NCI-H510A treated with DMSO at 0.1 percent for 48 hours (cell line): ENCODE results near the gene DIP2C.
A peak's percentile ranks its signal among the peaks of the same experiment; 100 is the strongest.

ENCODE experiments used
- DNase-seq: peaks from one replicate; lab custom pipeline; 2025; lab: John Stamatoyannopoulos, UW

Gene DIP2C

DNA sequence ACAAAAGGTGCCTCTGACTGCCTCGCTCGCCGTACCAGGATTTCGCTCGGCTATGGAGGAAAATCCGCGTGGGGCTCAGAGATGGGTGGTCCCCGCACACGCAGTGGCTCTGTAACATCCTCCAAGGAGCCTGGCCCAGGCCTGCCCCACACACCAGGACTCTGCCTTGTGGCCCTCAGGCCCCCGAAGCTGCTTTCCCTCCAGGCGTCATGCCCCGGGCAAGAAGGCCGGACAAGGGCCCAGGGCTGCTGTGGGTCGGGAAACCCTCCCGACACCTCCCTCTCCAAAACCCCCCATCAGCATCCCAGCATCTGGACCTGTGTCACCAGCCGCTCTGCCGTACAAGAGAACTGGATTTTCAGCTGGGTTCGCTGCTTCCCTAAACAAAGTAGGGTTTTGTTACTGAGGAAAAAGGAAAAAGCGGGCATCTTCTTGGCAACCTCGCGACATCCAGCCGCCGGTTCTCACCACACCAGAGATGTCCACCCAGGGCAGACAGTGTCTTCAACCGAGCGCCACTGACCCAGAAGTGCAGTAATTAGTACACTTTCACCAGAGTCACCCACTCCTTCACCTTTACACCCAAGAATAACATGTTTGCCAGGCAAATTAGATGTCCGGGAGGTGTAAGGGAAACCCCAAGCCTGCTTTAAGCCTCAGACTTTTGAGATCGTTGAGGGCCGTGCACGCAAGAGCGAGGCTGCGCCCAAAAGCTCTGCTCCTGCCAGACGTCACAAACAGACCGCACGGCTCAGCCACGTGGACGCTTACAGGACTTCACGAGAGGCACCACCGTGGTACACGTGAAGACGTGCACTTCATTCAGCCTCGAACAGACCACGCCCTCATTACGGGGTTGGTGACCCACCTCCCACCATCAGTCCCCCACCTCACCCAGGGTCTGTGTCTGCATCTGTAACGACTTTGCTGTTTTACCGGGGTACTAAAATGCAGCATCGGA is 62.2 kb downstream of the DIP2C start:
- DNase-seq = no peak

DNA sequence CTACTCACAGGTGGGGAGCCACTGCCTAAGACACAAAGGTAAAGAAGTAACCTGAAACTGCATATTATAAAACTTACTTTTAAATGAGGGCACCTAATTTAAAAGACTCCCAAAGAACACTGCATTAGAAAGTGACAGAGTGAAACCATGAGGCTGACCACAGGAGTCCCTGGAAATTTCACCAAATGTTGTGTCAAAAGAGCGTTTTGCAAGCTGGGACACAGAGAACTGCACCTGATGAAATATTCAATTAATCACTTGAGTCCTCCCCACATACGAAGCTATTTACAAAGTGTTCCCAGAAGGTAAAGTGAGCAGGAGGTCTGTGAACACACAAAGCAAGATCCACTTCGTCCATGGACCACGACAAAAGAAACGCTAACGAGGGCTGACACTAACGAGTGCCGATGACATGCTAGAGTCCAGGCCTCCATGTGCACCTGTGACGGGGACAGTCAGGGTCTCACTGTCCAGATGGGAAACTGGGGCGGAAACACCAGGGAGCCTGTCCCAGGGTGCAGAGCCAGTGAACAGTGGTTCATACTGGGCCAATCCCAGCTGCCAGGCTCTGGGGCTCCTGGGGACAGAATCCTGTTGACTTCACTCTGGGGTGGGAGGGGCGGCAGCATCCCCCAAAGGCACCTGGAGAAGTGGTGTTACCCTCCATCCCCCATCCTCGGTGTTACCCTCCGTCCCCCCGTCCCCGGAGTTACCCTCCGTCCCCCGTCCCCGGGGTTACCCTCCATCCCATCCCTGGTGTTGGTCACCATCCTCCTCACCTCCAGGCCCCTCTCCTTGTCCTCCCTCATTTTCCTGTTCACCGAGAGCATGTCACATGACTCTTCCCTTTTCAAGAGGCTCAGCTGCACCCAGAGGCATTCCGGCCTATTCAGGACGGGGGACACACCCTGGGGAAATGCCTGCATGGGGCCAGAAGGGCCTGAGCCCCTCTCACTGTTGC is 63.4 kb downstream of the DIP2C start:
- no peak for DNase-seq

DNA sequence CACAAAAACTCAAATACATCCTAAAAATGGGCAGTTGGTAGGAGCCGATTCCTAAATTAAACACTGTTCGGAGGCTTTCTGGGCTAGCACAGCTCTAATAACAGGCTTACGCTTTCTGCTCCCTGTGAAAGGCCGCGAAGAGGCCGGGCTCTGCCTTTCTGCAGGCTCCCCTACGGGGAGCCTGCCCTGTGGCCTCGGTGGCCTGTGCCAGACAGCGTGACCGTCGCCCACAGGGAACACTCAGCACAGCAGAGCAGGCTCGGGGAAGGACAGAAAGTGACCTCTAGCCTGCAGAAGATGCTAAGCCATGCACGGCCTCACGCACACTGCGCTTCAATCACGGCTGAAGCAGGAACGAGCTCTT is 64.2 kb downstream of the DIP2C start:
- no peak for DNase-seq

DNA sequence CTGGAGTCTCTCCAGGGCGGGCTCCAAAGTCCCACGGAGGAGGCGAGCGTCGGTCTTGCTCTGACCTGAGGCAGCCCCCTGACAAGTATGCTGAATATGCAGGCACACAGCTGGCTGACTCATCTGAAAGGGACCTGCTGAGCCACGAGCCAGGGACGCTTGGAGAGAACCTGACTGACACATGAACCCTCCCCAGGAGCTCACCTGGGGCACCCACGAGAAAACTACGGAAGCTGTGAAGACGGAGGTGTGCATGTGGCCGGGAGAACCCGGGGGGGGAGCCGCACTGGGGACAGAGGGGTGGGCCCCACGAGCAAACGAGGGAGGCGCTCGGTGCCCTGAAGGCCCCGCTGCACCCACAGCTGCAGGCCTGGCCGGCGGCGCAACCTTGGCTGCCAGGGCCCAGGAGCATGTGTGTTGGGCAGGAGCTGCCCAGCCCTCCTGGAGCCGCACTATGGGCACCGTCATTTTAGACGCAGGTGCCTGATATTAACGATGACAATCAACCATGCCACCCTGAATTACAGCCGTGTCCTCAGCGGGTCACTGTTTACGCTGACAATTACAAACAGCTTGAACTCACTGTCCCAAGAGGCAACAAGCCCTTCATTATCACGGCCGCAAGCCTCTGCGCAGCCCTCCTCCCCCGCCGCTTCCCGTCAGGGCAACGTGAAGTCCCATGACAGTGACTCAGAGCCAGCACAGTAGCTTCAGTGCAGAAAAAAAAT is 64.7 kb downstream of the DIP2C start:
- DNase-seq = peak; percentile 51

DNA sequence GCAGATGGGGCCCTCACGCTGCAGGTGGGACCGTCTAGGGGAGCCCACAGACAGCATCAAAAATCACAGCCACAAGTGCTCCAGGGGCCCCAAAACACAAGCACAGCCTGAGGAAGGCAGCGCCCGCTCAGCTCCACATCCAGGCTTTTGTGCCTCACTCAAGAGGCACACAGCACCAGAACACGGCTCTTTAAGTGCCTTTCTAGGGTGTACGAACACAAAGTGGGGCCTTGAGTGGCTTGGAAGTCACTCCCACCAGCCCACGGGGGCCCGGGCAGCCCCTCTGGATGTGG is 65.2 kb downstream of the DIP2C start:
- DNase-seq = no peak

DNA sequence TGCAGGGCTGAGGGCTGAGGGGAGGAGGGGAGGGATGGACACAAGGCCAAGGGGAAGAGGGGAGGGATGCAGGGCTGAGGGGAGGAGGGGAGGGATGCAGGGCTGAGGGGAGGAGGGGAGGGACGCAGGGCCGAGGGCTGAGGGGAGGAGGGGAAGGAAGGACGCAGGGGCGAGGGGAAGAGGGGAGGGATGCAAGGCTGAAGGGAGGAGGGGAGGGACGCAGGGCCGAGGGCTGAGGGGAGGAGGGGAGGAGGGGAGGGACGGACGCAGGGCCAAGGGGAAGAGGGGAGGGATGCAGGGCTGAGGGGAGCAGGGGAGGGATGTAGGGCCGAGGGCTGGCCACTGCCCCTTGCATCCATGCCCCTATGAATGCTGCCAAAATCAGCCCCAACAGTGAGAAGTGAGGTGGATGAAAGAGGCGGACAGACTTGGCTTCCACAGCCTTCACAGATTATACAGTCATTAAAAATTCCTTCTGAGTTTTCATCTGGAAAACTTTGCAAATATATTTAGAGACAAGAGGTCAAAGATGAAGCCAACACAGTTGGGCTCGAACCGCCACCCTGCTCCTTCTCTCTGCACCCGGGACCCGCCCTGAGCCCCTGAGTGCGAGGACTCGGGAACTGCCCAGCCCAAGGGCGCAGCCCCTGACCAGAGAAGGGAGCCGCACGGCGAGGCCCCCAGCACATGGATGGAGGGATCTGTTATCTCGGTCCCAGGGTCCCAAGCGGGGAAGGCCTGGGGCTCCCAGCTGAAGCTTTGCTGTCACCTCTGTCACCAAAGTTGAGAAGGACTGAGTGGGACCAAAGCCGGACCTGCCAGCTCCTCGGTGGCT is 65.8 kb downstream of the DIP2C start:
- no peak for DNase-seq

DNA sequence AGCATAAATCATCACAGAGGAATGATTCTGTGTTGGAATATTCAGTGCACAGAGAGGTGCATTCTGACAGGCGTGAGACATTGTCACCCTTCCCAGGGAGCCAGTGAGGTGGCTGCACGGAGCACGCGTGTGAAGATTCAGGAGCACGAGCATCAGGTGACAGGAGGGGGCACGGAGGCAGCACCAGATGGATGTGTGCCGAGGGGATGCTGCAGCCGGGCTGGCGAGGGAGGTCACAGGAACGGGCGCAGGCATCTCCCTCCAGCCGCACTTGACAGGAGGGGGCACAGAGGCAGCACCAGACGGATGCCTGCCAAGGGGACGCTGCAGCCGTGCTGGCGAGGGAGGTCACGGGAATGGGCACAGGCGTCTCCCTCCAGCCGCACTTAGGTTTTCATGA is 66.5 kb downstream of the DIP2C start:
- no peak for DNase-seq

DNA sequence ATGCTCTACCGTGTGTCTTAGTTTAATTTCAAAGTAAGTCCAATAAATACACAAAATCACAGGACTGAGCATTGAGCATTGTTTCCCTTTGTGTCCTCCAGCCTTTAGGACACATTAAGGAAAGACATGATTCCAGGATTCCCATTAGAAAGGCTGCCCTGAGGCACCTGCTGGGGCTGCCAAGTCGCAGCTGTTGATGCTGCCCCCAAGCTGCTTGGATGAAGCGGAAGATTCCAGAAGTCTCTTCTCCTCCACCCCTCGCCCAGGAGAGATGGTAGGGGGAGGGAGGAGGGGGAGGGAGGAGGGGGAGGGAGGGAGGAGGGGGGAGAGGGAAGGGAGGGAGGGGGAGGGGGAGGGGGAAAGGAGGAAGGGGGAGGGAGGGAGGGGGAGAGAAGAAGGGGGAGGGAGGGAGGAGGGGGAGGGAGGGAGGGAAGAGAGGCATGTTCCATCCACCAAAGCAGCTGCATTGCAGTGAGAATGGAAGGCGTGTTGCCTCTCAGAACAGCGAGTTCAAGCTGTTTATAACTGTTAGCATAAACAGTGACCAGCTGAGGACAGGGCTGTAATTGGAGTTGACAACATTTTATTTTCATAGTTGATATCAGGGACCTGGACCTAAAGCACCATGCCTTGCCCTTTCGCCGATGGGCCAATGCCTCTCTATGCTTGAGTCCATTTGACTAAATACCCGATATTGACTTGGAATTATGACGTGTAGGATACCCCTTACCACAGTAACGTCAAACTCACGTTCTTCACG is 67.3 kb downstream of the DIP2C start:
- DNase-seq = peak; percentile 28

DNA sequence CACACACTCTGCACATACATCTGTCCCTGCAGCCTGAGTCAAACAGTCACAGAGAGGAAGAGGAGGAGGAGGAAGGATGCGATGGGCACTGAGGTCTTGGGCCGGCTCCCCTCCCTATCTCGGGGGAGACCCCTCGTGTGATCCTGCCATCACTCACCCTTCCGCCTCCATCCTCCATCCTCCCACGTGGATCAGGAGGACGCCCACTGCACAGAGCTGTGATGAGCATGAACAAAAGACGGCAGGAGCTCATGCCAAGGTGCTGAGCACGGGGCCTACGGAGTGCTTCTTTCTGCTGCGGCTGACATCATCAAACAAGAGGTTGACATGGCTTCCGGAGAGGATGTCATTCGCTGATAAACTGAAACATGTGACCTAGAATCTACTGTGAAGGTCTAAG is 68.0 kb downstream of the DIP2C start:
- peak; percentile 28 for DNase-seq

DNA sequence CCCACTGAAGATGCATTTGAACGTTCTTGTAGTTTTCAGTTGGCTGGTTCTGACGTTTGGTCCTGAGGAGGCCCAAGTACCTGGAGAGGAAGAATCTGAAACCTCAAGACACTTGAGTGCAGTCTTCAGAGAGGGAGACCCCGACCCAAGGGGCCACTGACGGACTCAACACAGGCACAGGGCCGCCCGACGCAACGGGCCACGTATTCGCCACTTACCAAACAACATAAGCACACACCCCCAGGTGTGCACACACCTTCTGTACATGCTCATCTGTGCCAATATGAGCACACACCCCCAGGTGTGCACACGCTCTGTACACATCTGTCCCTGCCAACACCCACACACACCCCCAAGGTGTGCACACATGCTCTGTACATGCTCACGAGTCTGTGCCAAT is 68.5 kb downstream of the DIP2C start:
- DNase-seq = no peak

DNA sequence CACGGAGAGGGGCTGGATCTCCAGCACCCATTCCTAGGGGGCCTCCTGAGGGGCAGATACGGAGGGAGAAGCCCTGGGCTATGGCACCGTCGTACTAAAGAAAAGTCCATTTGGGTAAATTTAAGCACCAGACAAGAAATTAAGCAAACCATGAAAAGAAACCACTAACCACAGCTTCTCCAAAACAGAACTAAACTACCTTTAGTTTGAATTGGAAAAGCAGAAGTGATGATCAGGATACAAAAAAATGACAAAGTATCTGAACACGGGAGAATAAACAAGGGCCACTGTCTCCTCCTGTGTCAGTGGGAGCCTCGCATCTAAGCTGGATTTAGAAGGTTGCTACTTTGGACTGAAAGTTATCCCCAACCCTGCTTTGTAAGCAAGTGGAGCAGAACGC is 69.1 kb downstream of the DIP2C start:
- no peak for DNase-seq

DNA sequence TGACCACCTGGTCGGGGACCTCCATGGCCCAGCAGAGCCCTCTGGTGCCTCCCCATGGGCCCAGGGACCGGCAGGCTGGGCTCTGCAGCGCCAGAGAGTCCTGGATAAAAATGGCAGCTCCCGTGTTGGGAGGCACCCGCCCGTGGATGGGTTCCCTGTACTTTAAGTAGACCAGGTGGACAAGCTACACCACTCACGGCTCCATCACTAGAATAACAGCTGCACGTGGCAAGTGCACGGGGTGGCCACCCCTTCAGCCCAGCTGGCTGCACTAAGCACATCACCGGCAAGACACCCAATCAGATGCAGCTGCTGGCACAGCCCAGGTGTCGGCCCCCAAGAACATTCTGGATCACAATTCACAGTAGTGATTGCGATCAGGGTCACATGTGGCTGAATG is 69.8 kb downstream of the DIP2C start:
- no peak for DNase-seq

DNA sequence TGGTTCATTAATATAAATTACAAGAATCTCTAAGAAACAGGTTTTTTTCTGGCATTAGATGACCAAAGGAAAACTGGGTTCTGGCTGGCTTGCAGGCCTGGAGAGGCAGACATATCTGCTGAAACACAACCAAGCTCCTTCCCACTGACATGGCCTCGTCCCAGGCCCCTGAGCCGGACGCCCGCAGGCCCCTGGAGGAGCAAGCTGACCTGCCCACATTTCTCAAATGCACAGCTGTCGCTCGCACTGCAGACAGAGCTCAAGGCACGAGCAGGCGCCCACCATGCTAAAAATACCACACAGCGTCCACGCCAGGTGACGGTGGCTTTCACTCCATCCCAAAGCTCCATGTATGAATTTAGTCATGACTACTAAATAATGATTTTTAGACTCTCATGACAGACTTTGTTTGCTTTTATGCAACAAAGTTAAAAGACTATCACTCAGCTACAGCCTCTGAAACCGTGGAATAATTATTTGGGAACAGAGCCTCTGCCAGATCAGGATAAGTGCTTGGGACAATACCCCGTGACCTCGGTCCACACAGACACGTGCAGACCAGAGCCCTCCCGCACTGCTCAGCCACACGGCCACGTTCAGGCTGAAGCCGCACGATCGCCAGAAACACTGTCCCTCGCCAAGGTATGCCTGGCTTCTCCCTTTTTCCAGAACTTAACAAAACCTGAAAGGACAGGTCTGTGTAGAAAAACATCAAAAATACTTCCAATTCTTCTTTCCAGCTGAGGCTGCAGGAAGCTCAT is 71.1 kb downstream of the DIP2C start:
- DNase-seq = no peak

DNA sequence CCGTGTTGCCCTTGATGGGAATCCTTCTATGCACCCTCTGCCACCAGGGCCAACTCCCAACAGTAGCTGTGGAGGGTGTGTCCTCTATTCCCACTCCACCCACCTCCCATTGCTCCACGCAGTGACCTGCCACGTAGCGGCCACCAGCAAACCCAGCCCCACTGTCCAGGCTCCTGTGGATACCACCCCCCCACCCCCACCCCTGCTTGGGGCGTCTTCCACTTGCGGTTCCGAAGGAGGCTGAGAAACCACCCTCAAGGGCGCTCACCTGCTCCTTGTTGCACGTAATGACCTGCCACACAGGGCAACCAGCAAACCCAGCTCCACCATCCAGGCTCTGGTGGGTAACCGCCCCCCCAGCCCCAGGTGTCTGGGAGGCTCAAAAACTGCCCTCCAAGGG is 72.0 kb downstream of the DIP2C start:
- no peak for DNase-seq

DNA sequence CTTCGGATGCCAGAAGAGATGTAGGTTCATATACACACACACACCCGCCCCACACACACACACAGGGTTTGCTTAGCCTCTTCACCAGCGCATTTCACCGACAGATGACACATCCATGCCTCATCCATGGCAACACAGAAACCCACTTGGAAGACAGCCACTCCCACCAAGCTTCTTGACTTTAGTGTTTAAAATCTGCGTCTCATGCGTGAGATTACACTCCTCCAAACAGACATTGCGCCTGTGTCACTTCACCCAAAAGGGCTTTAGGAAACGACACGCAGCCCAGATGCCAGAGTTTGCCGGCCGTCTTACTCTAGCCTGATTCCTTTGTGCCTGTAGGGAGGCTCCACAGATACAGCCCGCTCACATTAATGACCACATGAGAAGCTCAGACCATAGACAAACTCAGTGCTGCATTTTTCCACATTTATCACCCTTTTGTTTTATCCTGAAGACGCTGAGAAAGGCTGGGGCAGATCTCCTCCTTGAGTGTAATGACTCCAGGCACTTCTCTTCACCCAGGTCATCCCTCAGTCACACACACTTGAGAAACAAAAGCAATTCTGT is 73.8 kb downstream of the DIP2C start:
- DNase-seq = no peak

DNA sequence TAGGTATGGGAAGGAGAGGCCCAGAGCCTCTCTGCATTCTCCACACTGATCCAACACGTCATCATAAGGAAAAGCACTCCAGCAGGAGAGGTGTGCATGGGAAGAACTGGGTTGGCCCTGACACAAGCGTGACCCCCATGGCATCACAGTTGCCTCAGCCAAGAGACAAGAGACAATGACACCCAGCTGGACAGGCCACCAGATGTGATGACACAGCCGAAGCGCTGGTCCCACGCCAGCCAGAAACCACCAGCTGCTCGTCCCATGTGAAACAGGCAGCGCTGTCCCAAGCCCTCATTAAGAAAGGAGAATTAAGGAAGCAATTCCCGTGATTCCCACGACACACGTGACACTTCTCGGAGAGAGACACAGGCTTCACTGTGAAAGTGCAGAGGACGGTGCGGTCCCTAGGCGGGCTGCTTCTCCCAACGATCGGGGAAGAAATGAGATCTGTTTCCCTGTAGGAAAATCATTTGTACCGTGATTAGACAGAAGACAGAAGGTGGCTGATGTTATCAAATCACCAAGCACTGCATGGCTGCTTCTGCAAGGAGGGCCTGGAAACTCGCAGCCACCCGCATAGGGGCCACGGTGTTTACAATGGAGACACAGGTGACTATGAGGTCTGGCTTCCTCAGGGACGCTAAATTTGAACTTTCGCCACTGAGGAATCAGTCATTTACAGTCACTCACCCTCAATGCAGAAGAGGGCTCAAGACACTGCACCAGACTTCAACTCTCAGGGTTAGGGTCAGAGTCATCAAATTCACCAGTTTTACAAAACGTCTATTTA is 74.5 kb downstream of the DIP2C start:
- no peak for DNase-seq

DNA sequence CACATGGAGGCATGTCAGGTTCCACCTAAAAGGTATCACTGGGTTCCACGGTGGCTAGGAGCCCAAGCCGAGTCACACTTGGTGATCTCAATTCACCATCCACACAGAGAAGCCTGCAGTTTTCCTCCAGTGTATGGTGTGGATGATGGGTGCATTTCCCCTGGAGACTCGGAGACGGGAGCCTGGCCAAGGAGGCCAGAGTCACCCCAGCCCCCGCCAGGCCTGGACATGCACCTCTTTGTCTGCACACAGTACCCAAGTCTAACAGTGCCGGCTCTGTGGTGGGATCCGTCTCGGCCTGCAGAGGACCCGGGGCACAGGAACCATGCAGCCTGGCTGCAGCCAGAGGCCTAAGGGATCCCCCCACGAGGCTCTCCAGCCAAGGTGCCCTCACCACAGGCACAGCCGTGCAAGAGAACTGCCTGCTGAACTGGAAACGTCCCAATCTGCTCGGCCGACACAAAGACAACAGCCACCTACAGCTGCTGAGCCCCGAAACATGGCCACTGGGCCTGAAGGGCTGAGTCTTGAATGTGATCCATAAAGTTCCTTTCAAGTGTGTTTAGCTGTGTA is 75.2 kb downstream of the DIP2C start:
- DNase-seq = no peak
